MM.1S (cell line): ENCODE results near the gene TRAPPC3.

ENCODE experiments used
- DNase-seq: peaks from one replicate; pipeline ENCODE4 v3.0.0-alpha.2; 2015
- H2AFZ ChIP-seq: fragments of 300-600 bp; sonication (generic); 2 replicates; pipeline ENCODE4 v1.6.0; 2016; ENCODE audit warnings: antibody characterized with exemption, low read length
- H3F3A ChIP-seq: fragments of 300-600 bp; sonication (generic); 2 replicates; pipeline ENCODE4 v1.6.1; 2016; ENCODE audit warnings: mild to moderate bottlenecking, antibody characterized with exemption, low read length, moderate library complexity, mixed read lengths; ENCODE audit not compliant: insufficient read depth
- H3K27ac ChIP-seq: fragments of 300-600 bp; sonication (generic); 2 replicates; pipeline ENCODE4 v1.5.1; 2016; ENCODE audit warnings: mild to moderate bottlenecking, low read length
- H3K27me3 ChIP-seq: fragments of 300-600 bp; sonication (generic); replicated peaks from 2 replicates; pipeline ENCODE4 v1.6.0; 2016; ENCODE audit warnings: low read length; ENCODE audit not compliant: insufficient read depth
- H3K36me3 ChIP-seq: fragments of 300-600 bp; sonication (generic); replicated peaks from 2 replicates; pipeline ENCODE4 v1.6.1; 2016; ENCODE audit warnings: mild to moderate bottlenecking, low read length, mixed read lengths; ENCODE audit not compliant: insufficient read depth
- H3K4me1 ChIP-seq: fragments of 300-600 bp; sonication (generic); 2 replicates; pipeline ENCODE4 v1.6.1; 2016; ENCODE audit warnings: low read length, mixed read lengths
- H3K4me2 ChIP-seq: fragments of 300-600 bp; sonication (generic); 2 replicates; pipeline ENCODE4 v1.6.0; 2016; ENCODE audit warnings: low read depth, low read length
- H3K4me3 ChIP-seq: fragments of 300-600 bp; sonication (generic); 2 replicates; pipeline ENCODE4 v1.5.1; 2016; ENCODE audit warnings: low read length, mixed read lengths
- H3K79me2 ChIP-seq: fragments of 300-600 bp; sonication (generic); 2 replicates; pipeline ENCODE4 v1.6.1; 2016; ENCODE audit warnings: mixed run types, low read length, mixed read lengths
- H3K9ac ChIP-seq: fragments of 300-600 bp; sonication (generic); 2 replicates; pipeline ENCODE4 v1.6.1; 2016; ENCODE audit warnings: low read length, mixed read lengths
- H3K9me2 ChIP-seq: fragments of 300-600 bp; sonication (generic); replicated peaks from 2 replicates; pipeline ENCODE4 v1.6.1; 2016; ENCODE audit warnings: mild to moderate bottlenecking, low read length, mixed read lengths; ENCODE audit not compliant: insufficient read depth
- H3K9me3 ChIP-seq: fragments of 300-600 bp; sonication (generic); replicated peaks from 2 replicates; pipeline ENCODE4 v1.6.1; 2016; ENCODE audit warnings: mild to moderate bottlenecking, low read length, mixed read lengths; ENCODE audit not compliant: insufficient read depth
- H4K20me1 ChIP-seq: fragments of 300-600 bp; sonication (generic); 2 replicates; pipeline ENCODE4 v1.6.1; 2016; ENCODE audit warnings: mild to moderate bottlenecking, low read length, moderate library complexity, mixed read lengths; ENCODE audit not compliant: insufficient read depth
- EZH2 ChIP-seq: fragments of 300-600 bp; sonication (generic); optimal IDR thresholded peaks from 2 replicates; pipeline ENCODE3; 2017; ENCODE audit warnings: low read depth, mild to moderate bottlenecking, antibody characterized with exemption, low read length, mixed read lengths
- EZH2phosphoT487 ChIP-seq: fragments of 300-600 bp; sonication (generic); IDR thresholded peaks from 2 replicates; pipeline ENCODE4 v1.6.1; 2018; ENCODE audit warnings: antibody characterized with exemption, low read length
- TF ChIP-seq, protein P1 (sequence below): fragments of 300-600 bp; sonication (generic); IDR thresholded peaks from 2 replicates; pipeline ENCODE4 v1.5.1; 2016; ENCODE audit warnings: antibody characterized with exemption, low read length, mixed read lengths

The TRAPPC3 gene

DNA sequence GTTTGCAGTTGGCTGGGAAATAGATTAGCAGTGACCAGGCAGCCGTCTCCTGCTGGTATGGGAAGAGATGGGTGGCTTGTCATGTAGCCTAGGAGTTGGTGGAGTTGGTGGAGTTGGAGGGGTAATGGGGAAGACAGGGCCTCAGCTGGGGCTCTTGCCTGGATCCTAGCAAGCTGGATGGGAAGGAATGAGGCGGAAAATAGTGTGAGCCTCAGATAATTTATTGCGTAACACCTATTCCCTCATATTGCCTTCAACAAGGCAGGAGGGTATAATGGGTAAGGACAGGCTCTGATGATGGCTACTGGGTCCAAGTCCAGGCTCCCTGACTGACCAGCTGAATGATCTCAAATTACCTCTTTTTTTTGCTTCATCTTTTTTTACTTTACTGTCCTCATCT is 19.2 kb upstream of the TRAPPC3 start:
- Histone ChIP-seq H4K20me1 (no peaks in the 10 kb centered on the region; the same call in 1 of the 2 replicates), H3K4me3 (no peak overlapping the region), H3K36me3 (no peaks in the 10 kb centered on the region; the same call in 1 of the 2 replicates), H3K9me3 (no peaks in the 10 kb centered on the region), H3F3A (no peaks in the 10 kb centered on the region), H3K79me2 (peaks cover 75% of the 10 kb centered on the region), H3K9me2 (no peaks in the 10 kb centered on the region), H3K4me1 (no peaks in the 10 kb centered on the region), H2AFZ (no peak overlapping the region), H3K27me3 (no peaks in the 10 kb centered on the region), H3K4me2 (no peak overlapping the region), H3K27ac (no peak overlapping the region), H3K9ac (no peak overlapping the region)
- no peak for DNase-seq
- TF ChIP-seq, protein P1, sequence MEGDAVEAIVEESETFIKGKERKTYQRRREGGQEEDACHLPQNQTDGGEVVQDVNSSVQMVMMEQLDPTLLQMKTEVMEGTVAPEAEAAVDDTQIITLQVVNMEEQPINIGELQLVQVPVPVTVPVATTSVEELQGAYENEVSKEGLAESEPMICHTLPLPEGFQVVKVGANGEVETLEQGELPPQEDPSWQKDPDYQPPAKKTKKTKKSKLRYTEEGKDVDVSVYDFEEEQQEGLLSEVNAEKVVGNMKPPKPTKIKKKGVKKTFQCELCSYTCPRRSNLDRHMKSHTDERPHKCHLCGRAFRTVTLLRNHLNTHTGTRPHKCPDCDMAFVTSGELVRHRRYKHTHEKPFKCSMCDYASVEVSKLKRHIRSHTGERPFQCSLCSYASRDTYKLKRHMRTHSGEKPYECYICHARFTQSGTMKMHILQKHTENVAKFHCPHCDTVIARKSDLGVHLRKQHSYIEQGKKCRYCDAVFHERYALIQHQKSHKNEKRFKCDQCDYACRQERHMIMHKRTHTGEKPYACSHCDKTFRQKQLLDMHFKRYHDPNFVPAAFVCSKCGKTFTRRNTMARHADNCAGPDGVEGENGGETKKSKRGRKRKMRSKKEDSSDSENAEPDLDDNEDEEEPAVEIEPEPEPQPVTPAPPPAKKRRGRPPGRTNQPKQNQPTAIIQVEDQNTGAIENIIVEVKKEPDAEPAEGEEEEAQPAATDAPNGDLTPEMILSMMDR = no peak

DNA sequence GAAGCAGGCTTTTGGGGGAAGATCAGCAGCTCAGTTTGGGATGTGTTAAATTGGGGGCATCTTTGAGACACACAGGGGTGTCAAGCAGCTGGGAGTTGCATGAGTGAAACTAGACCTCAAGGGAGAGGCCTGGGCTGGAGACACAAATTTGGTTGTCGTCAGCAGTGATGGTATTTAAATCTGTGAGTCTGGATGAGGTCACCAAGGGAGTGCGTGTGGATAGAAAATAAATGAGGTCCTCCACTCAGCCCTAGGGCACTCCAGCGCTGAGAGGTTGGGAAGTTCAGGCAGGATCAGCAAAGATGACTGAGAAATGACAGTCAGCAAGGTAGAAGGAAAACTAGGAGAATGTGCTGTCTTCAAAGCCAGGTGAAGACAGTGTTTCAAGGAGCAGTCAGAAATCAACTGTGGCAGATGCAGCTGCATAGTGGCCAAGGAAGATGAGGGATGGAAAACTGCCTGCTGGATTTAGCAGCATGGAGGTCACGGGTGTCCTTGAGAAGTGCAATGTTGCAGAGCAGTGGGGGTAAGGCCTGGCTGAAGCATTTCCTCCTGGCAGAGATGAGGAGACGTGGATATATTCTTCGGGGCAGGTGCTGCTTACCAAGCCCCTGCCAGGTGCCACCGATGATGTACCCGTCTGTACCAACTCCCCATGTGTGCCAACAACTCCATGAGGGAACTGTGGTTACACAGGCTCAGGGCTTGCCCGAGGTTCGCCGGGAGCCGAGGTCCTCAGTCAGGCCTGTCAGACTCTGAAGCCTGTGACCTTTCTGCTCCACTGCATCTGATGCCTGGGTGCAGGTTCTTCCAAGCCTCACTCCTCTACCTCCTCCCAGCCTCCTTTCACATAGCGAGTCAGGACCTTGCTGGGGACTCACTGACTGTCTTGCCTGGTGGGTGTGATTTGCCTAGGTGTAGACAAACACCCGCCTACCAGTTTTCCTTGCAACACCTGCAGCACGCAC is 17.9 kb upstream of the TRAPPC3 start:
- Histone ChIP-seq H4K20me1 (no peaks in the 10 kb centered on the region; the same call in 1 of the 2 replicates), H3K4me1 (no peaks in the 10 kb centered on the region), H3K79me2 (peaks cover 87% of the 10 kb centered on the region), H3K4me2 (no peak overlapping the region), H3F3A (no peaks in the 10 kb centered on the region), H2AFZ (no peak overlapping the region), H3K36me3 (no peaks in the 10 kb centered on the region; the same call in 1 of the 2 replicates), H3K9ac (no peak overlapping the region), H3K27me3 (no peaks in the 10 kb centered on the region), H3K4me3 (no peak overlapping the region), H3K9me3 (no peaks in the 10 kb centered on the region), H3K9me2 (no peaks in the 10 kb centered on the region), H3K27ac (no peak overlapping the region)
- no peak for DNase-seq
- TF ChIP-seq, protein P1 = no peak
- no peak for TF ChIP-seq EZH2phosphoT487
- no peak for TF ChIP-seq EZH2

DNA sequence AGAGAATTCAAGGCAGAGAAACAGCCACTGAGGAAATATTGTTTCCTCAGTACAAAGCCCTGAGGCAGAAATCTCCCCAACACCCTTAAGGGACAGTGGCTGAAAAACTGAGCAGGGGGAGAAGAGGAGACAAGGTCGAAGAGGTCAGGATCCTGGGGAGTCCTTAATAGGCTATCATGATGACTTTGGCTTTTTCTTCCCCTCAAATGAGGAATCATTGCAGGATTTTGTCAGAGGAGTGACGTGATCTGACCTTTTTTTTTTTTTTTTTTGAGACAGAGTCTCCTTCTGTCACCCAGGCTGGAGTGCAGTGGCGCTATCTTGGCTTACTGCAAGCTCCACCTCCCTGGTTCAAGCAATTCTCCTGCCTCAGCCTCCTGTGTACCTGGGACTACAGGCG is 16.9 kb upstream of the TRAPPC3 start:
- H3K27ac ChIP-seq = no peak overlapping the region
- H3K9ac ChIP-seq = no peak overlapping the region
- no peaks in the 10 kb centered on the region for H3K27me3 ChIP-seq
- no peaks in the 10 kb centered on the region for H3K9me3 ChIP-seq
- H3K4me2 ChIP-seq = no peak overlapping the region
- no peaks in the 10 kb centered on the region for H3F3A ChIP-seq
- no peak overlapping the region for H2AFZ ChIP-seq
- TF ChIP-seq, protein P1 = no peak
- no peak for TF ChIP-seq EZH2phosphoT487
- no peak for TF ChIP-seq EZH2
- H3K79me2 ChIP-seq = peaks cover 96% of the 10 kb centered on the region
- no peak for DNase-seq
- H4K20me1 ChIP-seq = no peaks in the 10 kb centered on the region; the same call in 1 of the 2 replicates
- no peaks in the 10 kb centered on the region for H3K9me2 ChIP-seq
- H3K4me1 ChIP-seq = no peaks in the 10 kb centered on the region
- H3K4me3 ChIP-seq = no peak overlapping the region
- H3K36me3 ChIP-seq = no peaks in the 10 kb centered on the region
